ENCODE measurements around the gene TM4SF4.

The TM4SF4 gene

DNA sequence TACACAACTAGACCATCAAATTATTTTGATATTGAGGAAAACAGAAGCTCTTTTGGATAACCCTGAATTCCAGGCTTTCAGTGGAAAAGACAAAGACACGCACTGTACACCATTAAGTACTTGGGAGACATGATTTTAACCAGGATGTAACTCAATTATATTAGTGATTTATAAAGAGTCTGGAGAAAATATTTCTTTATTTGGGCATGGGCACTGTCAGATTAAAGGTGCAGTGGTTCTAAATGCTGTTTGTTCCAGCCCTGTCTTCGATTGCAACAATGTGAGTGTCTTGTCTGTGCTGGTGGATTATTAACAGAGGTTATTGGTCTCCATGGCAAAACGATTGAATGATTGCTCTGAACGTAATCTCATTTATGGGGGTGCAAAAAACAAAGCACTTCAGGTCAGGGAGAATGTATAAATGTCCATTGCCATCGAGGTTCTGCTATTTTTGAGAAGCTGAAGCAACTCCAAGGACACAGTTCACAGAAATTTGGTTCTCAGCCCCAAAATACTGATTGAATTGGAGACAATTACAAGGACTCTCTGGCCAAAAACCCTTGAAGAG is at the start of gene TM4SF4:
Gene TM4SF4 (plus strand): TSS at position 448 of the 568 bp plus-strand sequence. CDS start 181 bp downstream, outside the sequence.
- Histone ChIP-seq H3K4me3 (ENCODE audit: severe bottlenecking) (no peak within 1 kb of the TSS), H3K9me3 (ENCODE audit: severe bottlenecking) (no peaks in the 10 kb centered on the region), H3K4me1 (ENCODE audit: insufficient read depth, poor library complexity, severe bottlenecking) (peaks cover 18% of the 10 kb centered on the region), H3K36me3 (ENCODE audit: low read depth) (no peaks in the 10 kb centered on the region), H3K27me3 (ENCODE audit: insufficient read depth, poor library complexity, severe bottlenecking) (no peaks in the 10 kb centered on the region), H3K27ac (ENCODE audit: poor library complexity, severe bottlenecking) (peak within 1 kb of the TSS; percentile 15)
- DNase-seq (ENCODE audit: low spot score): no peak
- no peak for ATAC-seq (ENCODE audit: low read depth)
- TF ChIP-seq, protein P1, sequence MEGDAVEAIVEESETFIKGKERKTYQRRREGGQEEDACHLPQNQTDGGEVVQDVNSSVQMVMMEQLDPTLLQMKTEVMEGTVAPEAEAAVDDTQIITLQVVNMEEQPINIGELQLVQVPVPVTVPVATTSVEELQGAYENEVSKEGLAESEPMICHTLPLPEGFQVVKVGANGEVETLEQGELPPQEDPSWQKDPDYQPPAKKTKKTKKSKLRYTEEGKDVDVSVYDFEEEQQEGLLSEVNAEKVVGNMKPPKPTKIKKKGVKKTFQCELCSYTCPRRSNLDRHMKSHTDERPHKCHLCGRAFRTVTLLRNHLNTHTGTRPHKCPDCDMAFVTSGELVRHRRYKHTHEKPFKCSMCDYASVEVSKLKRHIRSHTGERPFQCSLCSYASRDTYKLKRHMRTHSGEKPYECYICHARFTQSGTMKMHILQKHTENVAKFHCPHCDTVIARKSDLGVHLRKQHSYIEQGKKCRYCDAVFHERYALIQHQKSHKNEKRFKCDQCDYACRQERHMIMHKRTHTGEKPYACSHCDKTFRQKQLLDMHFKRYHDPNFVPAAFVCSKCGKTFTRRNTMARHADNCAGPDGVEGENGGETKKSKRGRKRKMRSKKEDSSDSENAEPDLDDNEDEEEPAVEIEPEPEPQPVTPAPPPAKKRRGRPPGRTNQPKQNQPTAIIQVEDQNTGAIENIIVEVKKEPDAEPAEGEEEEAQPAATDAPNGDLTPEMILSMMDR (IDR thresholded peaks at IDR 0.05; ENCODE audit: poor library complexity, severe bottlenecking): no peak

DNA sequence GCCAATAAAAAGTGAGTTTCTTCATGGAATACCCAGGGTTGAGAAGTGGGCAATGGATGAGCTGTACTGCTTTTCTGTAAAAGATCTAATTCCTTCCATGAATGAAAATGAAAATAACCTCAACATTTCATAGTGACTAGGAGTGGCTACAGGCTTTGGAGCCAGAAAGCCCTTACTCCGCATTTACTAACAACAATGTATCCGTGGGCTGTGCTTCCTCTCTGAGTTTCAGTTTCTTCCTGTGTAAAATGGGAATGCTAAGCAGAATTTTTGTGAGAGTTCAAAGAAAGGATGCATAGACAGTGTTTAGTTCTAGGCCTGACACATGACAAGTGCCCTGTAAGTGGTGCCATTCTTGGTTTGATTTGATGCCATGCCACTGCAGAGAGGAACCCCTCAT is 49.6 kb upstream of the TM4SF4 start:
- no peaks in the 10 kb centered on the region for H3K4me1 ChIP-seq (ENCODE audit: insufficient read depth, poor library complexity, severe bottlenecking)
- no peaks in the 10 kb centered on the region for H3K9me3 ChIP-seq (ENCODE audit: severe bottlenecking)
- no peak overlapping the region for H3K27ac ChIP-seq (ENCODE audit: poor library complexity, severe bottlenecking)
- no peaks in the 10 kb centered on the region for H3K27me3 ChIP-seq (ENCODE audit: insufficient read depth, poor library complexity, severe bottlenecking)
- no peak for ATAC-seq (ENCODE audit: low read depth)
- DNase-seq (ENCODE audit: low spot score): no peak
- TF ChIP-seq, protein P1 (IDR thresholded peaks at IDR 0.05; ENCODE audit: poor library complexity, severe bottlenecking): no peak
- H3K4me3 ChIP-seq (ENCODE audit: severe bottlenecking): no peak overlapping the region
- no peaks in the 10 kb centered on the region for H3K36me3 ChIP-seq (ENCODE audit: low read depth)

DNA sequence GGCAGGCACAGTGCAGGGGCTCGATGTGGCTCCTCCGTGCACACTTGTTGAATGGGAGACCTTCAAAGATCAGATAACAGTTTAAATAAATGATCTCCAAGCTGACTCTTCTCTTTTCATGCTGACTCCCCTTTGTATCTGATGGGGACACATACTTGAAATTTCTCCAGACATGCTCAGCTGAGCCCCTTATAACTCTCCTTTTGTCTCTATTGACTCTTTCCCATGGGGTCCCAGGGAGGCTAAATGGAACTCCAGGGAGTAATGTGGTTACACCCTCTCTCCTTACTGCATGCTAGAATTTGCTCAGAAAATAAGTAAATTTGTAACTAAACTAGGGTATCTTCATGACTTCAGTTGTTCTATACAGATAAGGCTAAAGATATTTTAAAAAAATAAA is 48.2 kb upstream of the TM4SF4 start:
- ATAC-seq (ENCODE audit: low read depth): no peak

DNA sequence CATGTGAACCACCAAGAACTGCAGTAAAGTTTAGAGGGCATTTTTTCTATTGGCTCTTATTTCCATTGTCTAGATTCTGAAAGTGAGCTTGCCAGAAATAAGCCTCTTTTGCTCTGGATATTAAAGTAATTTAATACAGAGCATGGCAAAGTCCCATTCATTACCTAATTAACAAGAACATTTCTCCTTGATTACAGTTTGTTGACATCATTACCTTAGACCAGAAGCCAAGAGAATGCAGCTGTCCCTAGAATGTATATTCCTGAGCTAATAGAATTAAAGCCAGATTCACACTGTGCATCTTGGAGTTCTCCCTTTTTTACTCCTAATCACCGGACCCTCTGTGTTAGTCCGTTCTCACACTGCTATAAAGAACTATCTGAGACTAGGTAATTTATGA is 46.4 kb upstream of the TM4SF4 start:
- Histone ChIP-seq H3K4me1 (ENCODE audit: insufficient read depth, poor library complexity, severe bottlenecking) (no peaks in the 10 kb centered on the region), H3K36me3 (ENCODE audit: low read depth) (no peaks in the 10 kb centered on the region), H3K27ac (ENCODE audit: poor library complexity, severe bottlenecking) (no peak overlapping the region), H3K27me3 (ENCODE audit: insufficient read depth, poor library complexity, severe bottlenecking) (no peaks in the 10 kb centered on the region), H3K9me3 (ENCODE audit: severe bottlenecking) (no peaks in the 10 kb centered on the region), H3K4me3 (ENCODE audit: severe bottlenecking) (no peak overlapping the region)
- TF ChIP-seq, protein P1 (IDR thresholded peaks at IDR 0.05; ENCODE audit: poor library complexity, severe bottlenecking): no peak
- ATAC-seq (ENCODE audit: low read depth): no peak
- no peak for DNase-seq (ENCODE audit: low spot score)

More for the DNA sequence above, 48.2 kb upstream of the TM4SF4 start:
- Histone ChIP-seq H3K9me3 (ENCODE audit: severe bottlenecking) (no peaks in the 10 kb centered on the region), H3K4me1 (ENCODE audit: insufficient read depth, poor library complexity, severe bottlenecking) (no peaks in the 10 kb centered on the region), H3K36me3 (ENCODE audit: low read depth) (no peaks in the 10 kb centered on the region), H3K27ac (ENCODE audit: poor library complexity, severe bottlenecking) (no peak overlapping the region), H3K27me3 (ENCODE audit: insufficient read depth, poor library complexity, severe bottlenecking) (no peaks in the 10 kb centered on the region), H3K4me3 (ENCODE audit: severe bottlenecking) (no peak overlapping the region)
- no peak for DNase-seq (ENCODE audit: low spot score)
- TF ChIP-seq, protein P1 (IDR thresholded peaks at IDR 0.05; ENCODE audit: poor library complexity, severe bottlenecking): no peak

- H3K9me3 ChIP-seq (ENCODE audit: severe bottlenecking): no peaks in the 10 kb centered on the region
- H3K4me1 ChIP-seq (ENCODE audit: insufficient read depth, poor library complexity, severe bottlenecking): no peaks in the 10 kb centered on the region
- no peaks in the 10 kb centered on the region for H3K27me3 ChIP-seq (ENCODE audit: insufficient read depth, poor library complexity, severe bottlenecking)
- H3K4me3 ChIP-seq (ENCODE audit: severe bottlenecking): no peak overlapping the region
- no peak for ATAC-seq (ENCODE audit: low read depth)
- H3K36me3 ChIP-seq (ENCODE audit: low read depth): no peaks in the 10 kb centered on the region
- TF ChIP-seq, protein P1 (IDR thresholded peaks at IDR 0.05; ENCODE audit: poor library complexity, severe bottlenecking): no peak
- DNase-seq (ENCODE audit: low spot score): no peak
- no peak overlapping the region for H3K27ac ChIP-seq (ENCODE audit: poor library complexity, severe bottlenecking)
Observed at GRCh38 chr3:149430216-149430615, 44.3 kb upstream of the TM4SF4 start.

All from RWPE2 (cell line).